Upper lobe of left lung (tissue), 6 donors: ENCODE results near the gene FAM162A. TPM values are rescaled to one million over a fixed set of nuclear protein-coding genes. Genes with fewer than 3 reads are reported as not detected.

ENCODE experiments used
- ATAC-seq, 2 donors: fragments of 200-7000 bp; cut with Tn5 transposase; one replicate each; pipeline ENCODE4 v1.9.1; 2022; ENCODE audit warnings: mild to moderate bottlenecking in 2 of 2, moderate library complexity in 2 of 2; ENCODE audit not compliant: low FRiP score in 2 of 2
- DNase-seq, 2 donors: peaks; one replicate each; pipeline ENCODE4 v3.0.0-alpha.2; 2019 to 2020
- H3K27ac ChIP-seq, 4 donors: fragments of 200-600 bp; sonication (generic); one replicate each; pipeline ENCODE4 v1.5.1; 2016 to 2019
- H3K27me3 ChIP-seq, 4 donors: fragments of 200-600 bp; sonication (generic); one replicate each; pipeline ENCODE4 v1.5.1; 2017 to 2019
- H3K36me3 ChIP-seq, 4 donors: fragments of 200-600 bp; sonication (generic); one replicate each; pipeline ENCODE4 v1.5.1; 2016 to 2019
- H3K4me1 ChIP-seq, 4 donors: fragments of 200-600 bp; sonication (generic); one replicate each; pipeline ENCODE4 v1.5.1; 2018 to 2019
- H3K4me3 ChIP-seq, 4 donors: fragments of 200-600 bp; sonication (generic); one replicate each; pipeline ENCODE4 v1.5.1; 2017 to 2019; ENCODE audit warnings: mild to moderate bottlenecking in 2 of 4, moderate library complexity in 1 of 4
- H3K9me3 ChIP-seq, 4 donors: fragments of 200-600 bp; sonication (generic); one replicate each; pipeline ENCODE4 v1.5.1; 2018 to 2019
- CTCF ChIP-seq, 6 experiments: fragments of 450-650 bp in 4 of 6; fragments of 200-600 bp in 2 of 6; sonication (generic) in 2 of 6; IDR thresholded peaks; one replicate each; pipeline ENCODE4 v1.5.1; 2016 to 2019; ENCODE audit warnings: antibody characterized with exemption in 6 of 6
- EP300 ChIP-seq, 4 donors: sonication (generic); formaldehyde crosslinking; IDR thresholded peaks; one replicate each; pipeline ENCODE4 v1.5.1; 2017; ENCODE audit warnings: antibody characterized with exemption in 4 of 4, control low read depth in 2 of 4
- POLR2A ChIP-seq, 4 donors: fragments of 450-650 bp; IDR thresholded peaks; one replicate each; pipeline ENCODE4 v1.5.1; 2016 to 2017; ENCODE audit warnings: antibody characterized with exemption in 4 of 4, mild to moderate bottlenecking in 2 of 4
- POLR2AphosphoS5 ChIP-seq, 2 donors: sonication (generic); formaldehyde crosslinking; IDR thresholded peaks; one replicate each; pipeline ENCODE4 v1.5.1; 2017; ENCODE audit warnings: antibody characterized with exemption in 2 of 2
- WGBS, 2 donors: methylation state at CpG; one replicate each; pipeline ENCODE4 v1.1.5; 2017 to 2018; 5-methylcytosine and 5-hydroxymethylcytosine counted together
- total RNA-seq, 6 donors: library from RNA; depleted of rRNA in 4 of 6; stranded (reverse); fragments of >200 nt in 4 of 6; gene quantifications; one replicate each; pipeline versions ENCODE4 v1.1.0 to v1.2.1, GENCODE V29; 2016 to 2021
- donor health status: DM: no; HTN: no; CAD: no; lungs with moderate emphysema.
- donor health status: DM: no; HTN: yes; CAD: no; lungs with severe emphysema.

The FAM162A gene
- total RNA-seq, 6 donors from 2014 or later: 4.2 to 29.0 (median 16.0) TPM

- ATAC-seq: peak; percentile 53 to 63
- WGBS, 2 donors: 60 to 65% methylated on average over 6 of the region's 6 CpGs
- Histone ChIP-seq H3K27ac (peak overlapping the region; percentile 14 to 59 (median 51)), H3K9me3 (no peaks in the 10 kb centered on the region), H3K4me3 (no peak overlapping the region), H3K36me3 (peaks cover 0 to 68% (median 9%) of the 10 kb centered on the region in 4 donors), H3K27me3 (no peaks in the 10 kb centered on the region), H3K4me1 (peaks cover 0 to 6% (median 3%) of the 10 kb centered on the region in 4 donors)
- TF ChIP-seq EP300 (IDR thresholded peaks at IDR 0.05) (no peak), POLR2A (IDR thresholded peaks at IDR 0.05) (no peak), POLR2AphosphoS5 (IDR thresholded peaks at IDR 0.05) (no peak), CTCF (IDR thresholded peaks at IDR 0.05) (no peak)
- DNase-seq: peak in 1 of 2 donors; percentile 34
Observed at GRCh38 chr3:122409446-122409845, 25.5 kb downstream of the FAM162A start.

- Histone ChIP-seq H3K4me3 (no peak overlapping the region), H3K27me3 (no peaks in the 10 kb centered on the region), H3K4me1 (peaks cover 4 to 12% (median 10%) of the 10 kb centered on the region in 4 donors), H3K9me3 (no peaks in the 10 kb centered on the region), H3K27ac (peak overlapping the region in 2 of 4 donors; percentile 57 to 59), H3K36me3 (peaks cover 0 to 61% (median 9%) of the 10 kb centered on the region in 4 donors)
- WGBS, 2 donors: 90 to 95% methylated on average over 4 of the region's 4 CpGs
- no peak for TF ChIP-seq CTCF (IDR thresholded peaks at IDR 0.05)
- no peak for TF ChIP-seq POLR2A (IDR thresholded peaks at IDR 0.05)
- TF ChIP-seq POLR2AphosphoS5 (IDR thresholded peaks at IDR 0.05): no peak
- TF ChIP-seq EP300 (IDR thresholded peaks at IDR 0.05): no peak
- ATAC-seq: no peak
- DNase-seq: no peak
Observed at GRCh38 chr3:122410111-122410510, 26.1 kb downstream of the FAM162A start.

GRCh38 chr3:122410639-122411038, 26.7 kb downstream of the FAM162A start:
- WGBS, 2 donors: 88 to 92% methylated on average over 6 of the region's 6 CpGs
- peaks cover 0 to 57% (median 9%) of the 10 kb centered on the region in 4 donors for H3K36me3 ChIP-seq
- DNase-seq: no peak

GRCh38 chr3:122414391-122414790, 30.4 kb downstream of the FAM162A start:
- no peak overlapping the region for H3K27ac ChIP-seq
- DNase-seq: no peak
- 91 to 97% methylated on average over 3 of the region's 3 CpGs for WGBS, 2 donors
- peaks cover 0 to 29% (median 6%) of the 10 kb centered on the region in 4 donors for H3K36me3 ChIP-seq
- ATAC-seq: no peak
- H3K9me3 ChIP-seq: no peaks in the 10 kb centered on the region
- no peak overlapping the region for H3K4me3 ChIP-seq
- H3K4me1 ChIP-seq: peaks cover 13 to 28% (median 22%) of the 10 kb centered on the region in 4 donors
- no peaks in the 10 kb centered on the region for H3K27me3 ChIP-seq
- TF ChIP-seq EP300 (IDR thresholded peaks at IDR 0.05) (no peak), POLR2A (IDR thresholded peaks at IDR 0.05) (no peak), CTCF (IDR thresholded peaks at IDR 0.05) (no peak), POLR2AphosphoS5 (IDR thresholded peaks at IDR 0.05) (no peak)

More at GRCh38 chr3:122410639-122411038, 26.7 kb downstream of the FAM162A start:
- Histone ChIP-seq H3K4me3 (no peak overlapping the region), H3K27me3 (no peaks in the 10 kb centered on the region), H3K27ac (no peak overlapping the region), H3K4me1 (peaks cover 7 to 16% (median 13%) of the 10 kb centered on the region in 4 donors), H3K9me3 (no peaks in the 10 kb centered on the region)
- ATAC-seq: no peak
- TF ChIP-seq POLR2AphosphoS5 (IDR thresholded peaks at IDR 0.05) (no peak), EP300 (IDR thresholded peaks at IDR 0.05) (no peak), POLR2A (IDR thresholded peaks at IDR 0.05) (no peak), CTCF (IDR thresholded peaks at IDR 0.05) (no peak)
